ENCODE results near the gene ZNF385B. TPM values are rescaled to one million over a fixed set of nuclear protein-coding genes. Genes with fewer than 3 reads are reported as not detected.

The ZNF385B gene
- polyA plus RNA-seq, 1 donor (not counting 4 experiments of a cell fraction or from before 2014, with no cell fraction given), result 0.17 TPM

DNA sequence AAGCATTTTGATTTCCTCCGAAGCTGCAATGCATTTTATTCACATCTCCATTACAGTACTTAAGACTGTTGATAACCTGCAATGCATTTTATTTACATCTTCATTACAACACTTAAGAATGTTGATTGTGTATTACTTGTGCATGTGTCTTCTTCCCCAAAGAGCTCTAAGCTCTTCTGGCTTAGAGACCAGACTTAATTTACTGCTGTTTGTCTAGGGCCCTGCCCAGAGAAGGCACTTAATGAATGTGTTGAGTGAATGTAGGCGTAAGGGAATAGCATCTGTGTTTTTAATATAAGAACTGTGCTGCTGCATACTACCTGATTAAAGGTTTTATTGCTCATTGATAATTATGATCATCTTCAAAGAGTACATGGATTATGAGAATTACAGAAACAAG, 295.6 kb downstream of the ZNF385B start:
- Histone ChIP-seq H3K9me1 (ENCODE audit: control insufficient read depth, extremely low read depth, insufficient read depth, low read length) (no peaks in the 10 kb centered on the region), H3K9ac (ENCODE audit: control insufficient read depth, extremely low read depth, insufficient read depth, low read length) (no peak overlapping the region), H3K9me3 (ENCODE audit: control insufficient read depth, low read depth, low read length) (no peaks in the 10 kb centered on the region), H3K27ac (ENCODE audit: control insufficient read depth, insufficient read depth, low read length) (no peak overlapping the region), H3K4me2 (ENCODE audit: control insufficient read depth, extremely low read depth, insufficient read depth, low read depth, low read length) (no peak overlapping the region), H3K27me3 (ENCODE audit: control insufficient read depth, extremely low read depth, insufficient read depth, low read length) (no peaks in the 10 kb centered on the region), H3K4me3 (ENCODE audit: control insufficient read depth in 2 of 3, extremely low read depth in 1 of 3, insufficient read depth in 2 of 3, low read depth in 1 of 3, low read length in 3 of 3) (no peak overlapping the region), H4K20me1 (ENCODE audit: control insufficient read depth, extremely low read depth, insufficient read depth, low read length) (no peaks in the 10 kb centered on the region), H2AFZ (ENCODE audit: control insufficient read depth, low read length) (no peak overlapping the region), H3K4me1 (ENCODE audit: control insufficient read depth, extremely low read depth, insufficient read depth, low read length) (peaks cover 2% of the 10 kb centered on the region), H3K36me3 (ENCODE audit: control insufficient read depth in 2 of 2, extremely low read depth in 1 of 2, insufficient read depth in 2 of 2, low read length in 2 of 2) (no peaks in the 10 kb centered on the region), H3K79me2 (ENCODE audit: control insufficient read depth, insufficient read depth, low read length) (no peaks in the 10 kb centered on the region)
- FAIRE-seq, result no peak
- TF ChIP-seq, protein P1, sequence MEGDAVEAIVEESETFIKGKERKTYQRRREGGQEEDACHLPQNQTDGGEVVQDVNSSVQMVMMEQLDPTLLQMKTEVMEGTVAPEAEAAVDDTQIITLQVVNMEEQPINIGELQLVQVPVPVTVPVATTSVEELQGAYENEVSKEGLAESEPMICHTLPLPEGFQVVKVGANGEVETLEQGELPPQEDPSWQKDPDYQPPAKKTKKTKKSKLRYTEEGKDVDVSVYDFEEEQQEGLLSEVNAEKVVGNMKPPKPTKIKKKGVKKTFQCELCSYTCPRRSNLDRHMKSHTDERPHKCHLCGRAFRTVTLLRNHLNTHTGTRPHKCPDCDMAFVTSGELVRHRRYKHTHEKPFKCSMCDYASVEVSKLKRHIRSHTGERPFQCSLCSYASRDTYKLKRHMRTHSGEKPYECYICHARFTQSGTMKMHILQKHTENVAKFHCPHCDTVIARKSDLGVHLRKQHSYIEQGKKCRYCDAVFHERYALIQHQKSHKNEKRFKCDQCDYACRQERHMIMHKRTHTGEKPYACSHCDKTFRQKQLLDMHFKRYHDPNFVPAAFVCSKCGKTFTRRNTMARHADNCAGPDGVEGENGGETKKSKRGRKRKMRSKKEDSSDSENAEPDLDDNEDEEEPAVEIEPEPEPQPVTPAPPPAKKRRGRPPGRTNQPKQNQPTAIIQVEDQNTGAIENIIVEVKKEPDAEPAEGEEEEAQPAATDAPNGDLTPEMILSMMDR (optimal IDR thresholded peaks at IDR 0.05 in 1 of 3, IDR thresholded peaks at IDR 0.05 in 1 of 3, conservative IDR thresholded peaks at IDR 0.05 in 1 of 3; ENCODE audit: extremely low read depth in 1 of 3, insufficient read depth in 2 of 3, low read length in 3 of 3), result no peak
- no peak for TF ChIP-seq EZH2 (IDR thresholded peaks at IDR 0.05; ENCODE audit: low read length)
- dilution Hi-C loops (cut with MboI; ENCODE audit: extremely low pct_ligation_motif_present, low sequenced_read_pairs), result no loop called here
- DNase-seq (ENCODE audit: low read depth, low spot score), result no peak

DNA sequence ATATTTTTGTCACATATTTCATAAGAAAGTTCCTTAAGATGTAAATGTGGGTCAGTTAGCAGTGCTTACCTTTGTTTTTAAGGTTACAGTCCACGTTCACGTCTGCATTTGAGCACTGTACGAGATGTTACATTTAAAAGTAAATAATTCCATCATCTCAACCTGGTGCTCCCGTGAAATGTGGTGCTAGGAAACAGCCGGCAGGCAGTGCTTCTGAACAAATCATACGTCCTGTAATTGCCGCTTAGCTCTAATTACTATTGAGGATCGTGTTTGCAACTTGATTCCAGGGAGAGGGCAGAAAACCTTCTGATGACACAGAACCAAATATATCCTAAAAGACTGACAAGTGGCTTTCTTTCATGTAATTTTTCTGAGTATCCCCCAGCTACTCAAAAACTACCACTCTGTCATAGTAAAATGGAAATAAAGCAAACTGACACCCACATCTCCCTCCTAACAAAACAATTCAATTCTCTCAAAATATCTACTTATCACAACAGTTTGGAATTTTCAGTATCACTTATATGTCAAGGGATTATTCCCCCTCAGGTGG, 299.0 kb downstream of the ZNF385B start:
- DNase-seq (ENCODE audit: low read depth, low spot score), result no peak
- TF ChIP-seq, protein P1 (optimal IDR thresholded peaks at IDR 0.05 in 1 of 3, IDR thresholded peaks at IDR 0.05 in 1 of 3, conservative IDR thresholded peaks at IDR 0.05 in 1 of 3; ENCODE audit: extremely low read depth in 1 of 3, insufficient read depth in 2 of 3, low read length in 3 of 3), result no peak
- no peak for TF ChIP-seq EZH2 (IDR thresholded peaks at IDR 0.05; ENCODE audit: low read length)
- dilution Hi-C loops (cut with MboI; ENCODE audit: extremely low pct_ligation_motif_present, low sequenced_read_pairs), result no loop called here
- H3K36me3 ChIP-seq (ENCODE audit: control insufficient read depth in 2 of 2, extremely low read depth in 1 of 2, insufficient read depth in 2 of 2, low read length in 2 of 2), result no peaks in the 10 kb centered on the region
- H3K4me1 ChIP-seq (ENCODE audit: control insufficient read depth, extremely low read depth, insufficient read depth, low read length), result no peaks in the 10 kb centered on the region
- no peaks in the 10 kb centered on the region for H3K27me3 ChIP-seq (ENCODE audit: control insufficient read depth, extremely low read depth, insufficient read depth, low read length)
- FAIRE-seq, result no peak
- H3K9me3 ChIP-seq (ENCODE audit: control insufficient read depth, low read depth, low read length), result no peaks in the 10 kb centered on the region
- H3K4me2 ChIP-seq (ENCODE audit: control insufficient read depth, extremely low read depth, insufficient read depth, low read depth, low read length), result no peak overlapping the region
- no peak overlapping the region for H3K9ac ChIP-seq (ENCODE audit: control insufficient read depth, extremely low read depth, insufficient read depth, low read length)
- no peak overlapping the region for H3K4me3 ChIP-seq (ENCODE audit: control insufficient read depth in 2 of 3, extremely low read depth in 1 of 3, insufficient read depth in 2 of 3, low read depth in 1 of 3, low read length in 3 of 3)
- no peaks in the 10 kb centered on the region for H3K79me2 ChIP-seq (ENCODE audit: control insufficient read depth, insufficient read depth, low read length)
- no peaks in the 10 kb centered on the region for H4K20me1 ChIP-seq (ENCODE audit: control insufficient read depth, extremely low read depth, insufficient read depth, low read length)
- H3K9me1 ChIP-seq (ENCODE audit: control insufficient read depth, extremely low read depth, insufficient read depth, low read length), result no peaks in the 10 kb centered on the region
- no peak overlapping the region for H3K27ac ChIP-seq (ENCODE audit: control insufficient read depth, insufficient read depth, low read length)
- no peak overlapping the region for H2AFZ ChIP-seq (ENCODE audit: control insufficient read depth, low read length)
